Amniotic epithelial cell (primary cell): ENCODE measurements around the gene NELFE.
A peak's percentile ranks its signal among the peaks of the same experiment; 100 is the strongest.

Experiments
- DNase-seq: peaks from one replicate; pipeline ENCODE4 v3.0.0-alpha.2; 2010; ENCODE audit warnings: low read depth

Gene NELFE

GRCh38 chr6:31972709-31973350, 14.1 kb upstream of the NELFE start:
- peak; percentile 60 for DNase-seq

DNA sequence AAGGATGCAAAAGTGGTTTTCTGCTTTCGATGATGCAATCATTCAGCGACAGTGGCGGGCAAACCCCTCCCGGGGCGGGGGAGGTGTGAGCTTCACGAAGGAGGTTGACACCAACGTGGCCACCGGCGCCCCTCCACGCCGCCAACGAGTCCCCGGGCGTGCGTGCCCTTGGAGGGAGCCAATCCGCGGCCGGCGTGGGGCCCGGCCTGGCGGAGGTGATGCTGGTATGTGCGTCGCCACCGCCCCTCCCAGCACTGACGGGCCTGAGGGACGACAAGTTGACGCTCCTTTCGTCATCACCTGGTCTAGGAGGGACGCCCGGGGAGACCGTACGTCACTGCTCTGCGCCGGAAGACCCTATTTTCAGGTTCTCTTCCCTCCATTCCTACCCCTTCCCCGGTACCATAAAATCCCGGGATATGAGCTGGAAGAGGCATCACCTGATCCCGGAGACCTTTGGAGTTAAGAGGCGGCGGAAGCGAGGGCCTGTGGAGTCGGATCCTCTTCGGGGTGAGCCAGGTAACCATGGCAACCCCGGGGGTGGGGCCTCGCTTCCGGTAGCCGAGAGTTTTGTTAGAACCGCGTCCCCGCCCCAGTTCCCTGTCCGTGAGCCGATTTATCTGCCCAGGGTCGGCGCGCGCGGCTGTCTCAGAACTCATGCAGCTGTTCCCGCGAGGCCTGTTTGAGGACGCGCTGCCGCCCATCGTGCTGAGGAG, 13.4 kb upstream of the NELFE start, which contains the start of gene DXO:
Gene DXO (minus strand): TSS at position 146 of the 716 bp plus-strand sequence. CDS start 463 bp downstream, outside the sequence.
- DNase-seq: peak; percentile 99

DNA sequence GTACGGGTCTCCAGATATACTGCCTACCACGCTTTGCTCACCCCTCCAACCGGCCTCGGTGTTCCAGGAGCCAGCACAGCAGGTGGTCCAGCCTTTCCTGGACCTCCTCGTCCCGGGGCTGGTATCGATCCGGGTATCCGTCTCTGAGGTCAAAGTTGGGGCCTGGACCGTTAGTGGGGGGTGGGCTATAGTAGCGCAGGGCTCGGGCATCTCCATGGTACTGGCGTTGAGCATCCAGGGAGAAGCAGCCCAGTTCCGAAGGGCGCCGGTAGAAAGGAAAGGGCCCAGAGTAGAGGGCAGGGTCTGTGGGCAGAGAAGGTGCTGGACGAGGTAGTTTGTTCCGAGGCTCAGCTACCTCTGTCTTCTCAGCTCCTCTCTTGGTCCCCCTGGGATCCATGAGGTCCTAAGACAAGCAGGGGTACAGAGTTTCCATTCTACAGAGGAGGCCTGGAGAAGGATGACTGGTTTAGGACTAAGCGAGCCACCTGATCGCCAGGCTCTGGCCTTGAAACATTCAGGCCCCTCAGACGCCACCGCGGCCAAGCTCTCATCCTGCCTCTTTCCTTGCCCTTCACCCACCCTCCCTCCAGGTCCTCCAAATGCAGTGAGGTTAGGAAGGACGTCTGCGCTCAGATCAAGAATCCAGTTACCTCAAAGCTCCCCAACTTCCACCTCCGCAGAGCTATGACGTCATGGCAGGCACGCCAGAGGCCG, 12.7 kb upstream of the NELFE start:
- no peak for DNase-seq

GRCh38 chr6:31970604-31971271, 12.0 kb upstream of the NELFE start:
- DNase-seq: no peak

DNA sequence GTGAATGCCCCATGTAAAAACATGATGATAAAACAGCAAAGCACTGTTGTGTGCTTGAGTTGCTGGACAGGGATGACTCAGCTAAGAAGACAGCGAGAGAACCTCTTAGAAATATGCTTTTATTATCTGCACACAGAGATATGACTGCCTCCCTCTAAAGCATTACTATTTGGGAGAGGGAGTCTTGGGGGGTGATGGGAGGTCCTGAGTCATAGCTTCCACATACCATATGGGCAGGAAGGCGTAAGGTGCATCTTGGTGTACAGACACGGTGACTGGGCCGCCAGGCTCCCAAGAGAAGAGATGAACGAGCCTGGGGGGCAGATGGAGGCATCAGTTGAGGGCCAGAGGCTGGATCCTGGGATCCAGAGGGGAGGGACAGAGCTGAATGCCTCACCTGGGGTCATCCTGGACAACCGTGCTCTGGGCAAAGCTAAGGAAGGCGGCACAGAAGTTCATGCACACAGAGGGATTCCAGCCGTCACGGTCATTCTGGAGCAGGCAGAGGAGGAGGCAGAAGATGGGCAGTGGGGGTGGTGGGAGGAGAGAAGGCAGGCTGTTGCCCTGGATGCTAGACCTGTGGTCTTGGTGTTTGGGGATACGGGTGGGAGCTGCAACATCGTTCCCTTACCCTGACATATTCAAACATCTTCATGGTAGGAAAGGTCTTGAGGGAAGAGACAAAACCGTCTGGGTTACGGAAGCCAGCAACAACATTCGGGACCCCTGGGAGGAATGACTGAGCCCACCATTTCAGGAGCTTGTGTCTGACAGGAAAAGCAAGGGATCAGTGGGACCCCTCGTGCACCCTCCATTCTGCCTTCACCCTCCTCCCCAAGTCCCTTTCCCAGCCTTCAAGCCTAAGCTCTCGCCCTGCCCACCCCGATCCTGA, 11.2 kb upstream of the NELFE start:
- DNase-seq: peak; percentile 93

GRCh38 chr6:31968791-31969711, 10.3 kb upstream of the NELFE start:
- no peak for DNase-seq

GRCh38 chr6:31968326-31968725, 9.6 kb upstream of the NELFE start:
- no peak for DNase-seq

DNA sequence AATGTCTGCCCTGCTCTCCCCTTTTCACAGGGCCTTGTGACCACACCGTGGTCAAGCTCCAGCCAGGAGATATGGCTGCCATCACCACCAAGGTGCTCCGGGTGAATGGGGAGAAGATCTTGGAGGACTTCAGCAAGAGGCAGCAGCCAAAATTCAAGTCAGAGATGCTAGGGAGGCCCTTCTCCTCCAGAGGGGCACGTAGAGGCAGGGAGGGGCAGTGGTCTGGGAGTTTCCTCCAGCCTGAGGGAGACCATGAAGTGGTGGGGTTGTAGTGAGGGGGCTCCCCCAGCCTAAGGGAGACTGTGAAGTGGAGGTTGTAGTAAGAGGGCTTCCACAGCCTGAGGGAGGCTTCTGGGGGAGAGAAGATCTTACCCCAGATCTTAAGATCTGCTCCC, 9.2 kb upstream of the NELFE start:
- no peak for DNase-seq

GRCh38 chr6:31966997-31967925, 8.5 kb upstream of the NELFE start:
- DNase-seq: no peak

DNA sequence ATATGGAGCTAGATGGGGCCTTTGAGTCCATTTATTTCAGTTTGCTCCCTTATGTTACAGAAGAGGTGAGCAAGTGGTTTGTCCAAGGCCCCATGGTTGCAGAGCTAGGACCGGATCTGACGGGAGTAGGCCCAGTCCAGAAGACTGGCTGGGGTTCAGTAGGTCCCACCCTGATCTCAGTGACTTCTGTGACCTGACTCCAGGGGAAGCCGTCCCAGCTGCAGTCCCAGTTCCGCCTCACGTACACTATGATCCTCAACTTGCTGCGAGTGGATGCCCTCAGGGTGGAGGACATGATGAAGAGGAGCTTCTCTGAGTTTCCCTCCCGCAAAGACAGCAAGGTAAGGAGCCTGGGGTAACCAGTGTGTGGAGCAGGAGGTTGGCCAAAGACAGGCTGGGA, 7.7 kb upstream of the NELFE start:
- DNase-seq: no peak

DNA sequence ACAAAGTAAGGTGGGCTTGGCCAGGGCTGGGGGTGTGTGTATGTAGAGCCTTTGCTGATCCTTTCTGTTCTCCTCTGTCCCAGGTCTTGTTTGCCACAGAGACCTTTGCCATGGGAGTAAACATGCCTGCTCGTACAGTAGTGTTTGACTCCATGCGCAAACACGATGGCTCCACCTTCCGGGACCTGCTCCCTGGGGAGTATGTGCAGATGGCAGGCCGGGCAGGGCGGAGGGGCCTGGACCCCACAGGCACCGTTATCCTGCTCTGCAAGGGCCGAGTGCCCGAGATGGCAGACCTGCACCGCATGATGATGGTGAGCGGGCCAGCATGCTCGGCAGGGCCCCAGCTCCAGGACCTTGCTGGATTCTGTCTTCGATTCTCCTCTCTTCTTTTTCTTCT, 6.9 kb upstream of the NELFE start:
- DNase-seq: no peak

DNA sequence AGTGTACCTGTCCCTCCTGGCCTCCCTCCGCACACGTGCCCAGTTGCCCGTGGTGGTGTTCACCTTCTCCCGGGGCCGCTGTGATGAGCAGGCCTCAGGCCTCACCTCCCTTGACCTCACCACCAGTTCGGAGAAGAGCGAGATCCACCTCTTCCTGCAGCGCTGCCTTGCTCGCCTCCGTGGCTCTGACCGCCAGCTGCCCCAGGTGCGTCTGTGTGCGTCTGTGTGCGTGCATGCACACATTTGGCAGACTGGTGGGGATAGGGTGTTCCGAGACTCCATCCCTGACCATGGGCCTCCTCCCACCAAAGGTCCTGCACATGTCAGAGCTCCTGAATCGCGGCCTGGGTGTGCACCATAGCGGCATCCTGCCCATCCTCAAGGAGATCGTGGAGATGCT, 5.2 kb upstream of the NELFE start:
- no peak for DNase-seq

DNA sequence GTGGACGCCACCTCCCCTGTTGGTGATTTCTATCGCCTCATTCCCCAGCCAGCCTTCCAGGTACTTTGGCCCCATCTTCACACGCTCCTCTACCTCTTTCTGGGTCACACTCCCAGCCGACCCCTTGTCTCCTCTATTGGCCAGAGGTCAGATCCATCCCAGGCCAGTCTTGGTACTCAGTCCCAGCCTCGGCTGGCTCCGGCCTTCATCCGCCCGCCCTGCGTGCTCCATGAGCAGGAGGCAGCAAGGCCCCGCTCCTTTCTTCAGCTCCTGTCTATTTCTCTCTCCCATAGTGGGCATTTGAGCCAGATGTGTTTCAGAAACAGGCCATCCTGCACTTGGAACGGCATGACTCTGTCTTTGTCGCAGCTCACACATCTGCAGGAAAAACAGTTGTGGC, 2.8 kb upstream of the NELFE start:
- DNase-seq: no peak

DNA sequence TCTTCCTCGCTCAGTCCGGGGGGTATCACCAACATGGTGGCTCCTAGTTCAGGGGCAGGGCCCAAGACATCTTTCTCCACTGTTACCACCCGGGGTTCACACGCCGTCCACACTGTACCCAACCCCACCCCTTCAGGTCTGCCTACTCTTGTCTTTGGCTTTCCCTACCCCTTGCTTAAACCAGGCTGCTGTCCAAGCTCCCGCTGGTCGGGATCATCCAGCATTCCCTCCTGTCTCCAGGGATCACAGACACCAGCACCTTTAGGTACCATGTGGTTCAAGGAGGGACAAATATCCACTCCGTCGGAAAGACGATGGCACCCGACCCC, 395 bp downstream of the NELFE start:
- DNase-seq: no peak

- DNase-seq: no peak
Observed at GRCh38 chr6:31956796-31957195, 2.0 kb downstream of the NELFE start.

DNA sequence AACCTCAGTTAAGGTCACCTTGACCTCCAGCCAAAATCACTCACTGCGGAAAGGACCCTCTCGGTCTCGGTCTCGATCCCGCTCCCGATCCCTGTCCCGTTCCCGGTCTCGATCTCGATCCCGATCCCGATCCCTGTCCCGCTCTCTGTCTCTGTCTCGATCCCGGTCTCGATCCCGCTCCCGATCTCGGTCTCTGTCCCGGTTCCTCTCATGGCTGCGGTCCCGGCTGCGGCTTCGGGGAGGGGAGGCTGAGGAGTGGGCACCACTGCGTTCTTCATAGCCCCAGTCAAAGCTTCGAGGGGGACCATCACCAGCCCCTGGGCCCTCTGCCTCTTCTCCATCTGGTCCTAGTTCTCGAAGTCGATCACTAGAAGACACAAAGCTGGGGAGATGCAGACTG, 4.3 kb downstream of the NELFE start:
- no peak for DNase-seq

DNA sequence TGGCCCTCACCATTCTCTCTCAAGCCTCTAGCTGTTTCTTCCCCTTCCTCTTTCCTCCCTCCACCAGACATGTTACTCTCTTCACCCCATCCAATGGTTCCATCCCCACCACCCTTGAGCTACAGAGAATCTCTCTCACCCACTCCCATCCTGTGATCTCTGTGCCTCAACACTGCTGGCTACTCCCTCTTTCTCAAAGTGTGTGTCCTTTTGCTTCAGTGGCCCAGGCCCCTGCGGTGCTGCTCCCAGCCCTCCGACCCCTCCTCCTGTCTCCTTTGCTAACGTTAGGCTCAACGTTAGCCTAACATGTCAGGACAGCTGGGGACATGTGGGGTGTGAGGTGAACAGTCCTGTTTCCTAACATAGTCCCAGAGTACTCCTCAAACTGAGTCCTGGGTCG, 5.9 kb downstream of the NELFE start:
- DNase-seq: no peak

DNA sequence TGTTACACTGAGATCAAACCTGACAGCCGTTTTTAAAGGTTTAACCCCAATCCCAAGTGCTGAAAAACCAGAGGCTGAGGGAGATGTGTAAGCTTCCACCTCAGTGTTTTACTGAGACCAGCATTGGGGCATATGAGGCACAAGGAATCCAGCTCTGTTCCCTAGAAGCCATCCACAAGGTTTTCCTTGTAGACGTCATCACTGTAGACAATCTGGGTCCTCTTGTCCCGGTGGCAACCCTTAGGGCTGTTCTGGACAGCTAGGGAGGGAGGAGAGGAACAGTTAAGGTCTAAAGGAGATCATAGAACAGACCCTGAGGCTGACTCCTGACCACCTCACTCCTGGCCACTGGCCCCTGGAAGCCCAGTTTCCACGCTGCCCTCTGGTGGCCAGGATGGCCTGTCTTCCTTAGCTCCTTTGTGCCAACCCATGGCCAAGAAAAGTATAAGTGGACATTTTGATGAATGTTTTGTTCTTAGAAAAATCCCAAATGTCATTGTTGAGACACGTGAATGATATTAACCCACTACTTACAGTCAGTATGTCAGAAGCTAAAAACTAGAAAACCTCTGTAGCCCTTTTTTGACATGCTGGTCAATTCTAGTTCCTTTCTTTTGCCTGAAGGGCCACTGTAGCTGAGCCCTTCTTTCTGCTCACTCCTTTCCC, 6.5 kb downstream of the NELFE start:
- peak; percentile 55 for DNase-seq
